GM21529 (cell line): ENCODE measurements around the gene BEX2.
A peak's percentile ranks its signal among the peaks of the same experiment; 100 is the strongest.
"Not testable (repeated sequence)": the region's sequence is repeated elsewhere in the genome, so short reads cannot be mapped to it uniquely, and the experiment has no call there.

Experiments used
- ATAC-seq: cut with Tn5 transposase; IDR thresholded peaks from one replicate; pipeline ENCODE4 v1.9.1; 2021; ENCODE audit not compliant: unreplicated experiment

BEX2 gene

GRCh38 chrX:103310555-103311398, at the start of gene BEX2:
Gene BEX2, minus strand, starts transcription at chrX:103310990. Its CDS starts 1,014 bp downstream, at chrX:103309976.
- ATAC-seq: peak; percentile 98

DNA sequence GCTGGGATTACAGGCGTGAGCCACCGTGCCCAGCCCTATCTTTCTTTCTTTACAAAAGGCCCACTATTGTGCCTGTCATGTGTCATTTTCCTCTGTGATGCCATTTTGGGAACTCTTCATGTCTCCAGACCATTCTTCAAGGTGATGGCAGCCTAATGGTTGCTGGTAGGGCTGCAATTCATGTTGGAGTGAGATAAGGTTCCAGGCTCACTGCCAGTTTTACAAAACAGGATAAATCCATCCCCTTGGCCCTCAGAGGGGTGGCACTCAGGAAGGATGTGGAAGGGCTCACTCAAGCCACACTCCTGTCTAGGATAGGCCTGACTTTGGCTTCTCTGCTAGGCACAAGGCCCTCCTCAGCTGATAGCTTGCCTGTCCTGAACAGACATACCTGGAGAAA, 49.3 kb upstream of the BEX2 start:
- no peak for ATAC-seq

DNA sequence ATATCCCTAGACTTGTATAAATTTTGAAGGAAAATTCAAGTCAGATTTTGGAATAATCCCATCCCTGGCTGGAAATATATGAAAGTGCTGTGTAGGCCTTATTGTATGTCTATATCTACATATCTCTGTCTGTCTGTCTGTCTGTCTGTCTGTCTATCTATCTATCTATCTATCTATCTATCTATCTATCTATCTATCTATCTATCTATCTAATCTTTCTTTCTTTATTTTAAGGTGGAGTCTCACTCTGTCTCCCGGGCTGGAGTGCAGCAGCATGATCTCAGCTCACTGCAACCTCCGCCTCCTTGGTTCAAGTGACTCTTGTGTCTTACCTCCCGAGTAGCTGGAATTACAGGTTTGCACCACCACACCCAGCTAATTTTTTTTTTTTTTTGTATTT, 48.8 kb upstream of the BEX2 start:
- ATAC-seq: not testable (repeated sequence)

GRCh38 chrX:103357871-103358270, 47.1 kb upstream of the BEX2 start:
- ATAC-seq: no peak

- peak; percentile 24 for ATAC-seq
Measured at GRCh38 chrX:103356858-103357257, 46.1 kb upstream of the BEX2 start.

- peak; percentile 62 for ATAC-seq
Measured at GRCh38 chrX:103356130-103356798, 45.5 kb upstream of the BEX2 start, which contains the start of gene TCEAL9. Gene TCEAL9, plus strand, starts transcription at chrX:103356506. Its CDS starts 1,179 bp downstream, at chrX:103357685.

DNA sequence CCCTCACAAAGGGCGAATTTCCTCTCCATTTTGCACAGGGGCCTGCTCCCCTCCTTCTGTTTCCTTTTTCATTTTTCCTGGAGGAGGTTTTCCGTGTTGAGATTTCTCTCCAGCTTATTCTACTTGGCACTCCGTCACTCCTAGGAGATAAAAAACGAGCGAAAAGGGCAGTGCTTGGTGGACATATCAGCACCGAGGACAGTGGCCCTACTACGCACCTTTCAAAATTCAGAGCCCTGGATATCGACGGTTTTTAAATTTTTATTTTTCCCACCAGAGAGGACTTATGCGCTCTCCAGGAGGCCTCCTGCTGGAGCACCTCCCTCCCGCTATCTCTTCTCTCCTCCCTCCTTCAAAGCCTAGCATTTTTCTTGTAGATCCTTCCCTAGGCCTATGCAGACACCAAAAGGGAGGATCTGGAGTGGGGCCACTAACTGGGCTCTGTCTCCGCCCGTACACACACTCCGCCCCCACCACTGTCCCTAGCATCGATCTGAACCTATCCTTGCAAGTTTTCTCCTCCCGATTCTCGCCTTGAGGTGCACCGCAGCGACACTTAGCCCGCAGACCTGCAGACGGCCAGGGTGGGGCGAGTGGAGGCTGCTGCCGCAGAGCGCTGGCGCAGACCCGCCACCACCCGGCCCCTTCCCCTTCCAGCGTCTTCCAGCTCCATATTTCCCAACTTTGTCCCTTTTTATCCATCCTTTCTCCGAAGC, 37.0 kb upstream of the BEX2 start:
- ATAC-seq: no peak

DNA sequence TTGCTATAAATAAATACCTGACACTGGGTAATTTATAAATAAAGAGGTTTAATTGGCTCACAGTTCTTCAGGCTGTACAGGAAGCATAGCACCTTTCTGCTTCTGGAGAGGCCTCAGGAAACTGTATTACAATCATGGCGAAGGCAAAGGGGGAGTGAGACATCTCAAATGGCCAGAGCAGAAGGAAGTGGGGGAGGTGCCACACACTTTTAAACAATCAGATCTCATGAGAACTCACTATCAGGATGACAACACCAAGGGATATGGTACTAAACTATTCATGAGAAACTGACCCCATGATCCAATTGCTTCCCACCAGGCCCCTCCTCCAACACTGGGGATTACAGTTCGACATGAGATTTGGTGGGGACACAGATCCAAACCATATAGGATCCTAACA, 33.8 kb upstream of the BEX2 start:
- ATAC-seq: no peak

DNA sequence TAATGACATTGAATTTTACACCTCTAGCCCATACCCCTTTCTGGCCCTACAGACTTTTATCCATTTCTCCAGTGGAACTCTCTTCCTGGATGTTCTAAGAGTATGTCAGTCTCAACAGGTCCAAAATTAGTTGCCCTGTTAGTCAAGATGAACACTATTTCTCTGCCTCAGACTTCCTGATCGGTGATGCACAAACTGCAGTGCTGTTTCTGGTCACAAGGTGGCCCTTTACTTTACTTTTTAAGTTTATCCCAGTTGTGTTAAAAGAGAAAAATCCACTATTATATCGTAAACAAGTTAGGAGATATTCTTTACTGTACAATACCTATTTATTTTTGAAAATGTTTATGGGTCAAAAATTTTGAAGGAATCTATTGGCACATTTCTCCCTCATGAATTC, 32.3 kb upstream of the BEX2 start:
- peak; percentile 78 for ATAC-seq

DNA sequence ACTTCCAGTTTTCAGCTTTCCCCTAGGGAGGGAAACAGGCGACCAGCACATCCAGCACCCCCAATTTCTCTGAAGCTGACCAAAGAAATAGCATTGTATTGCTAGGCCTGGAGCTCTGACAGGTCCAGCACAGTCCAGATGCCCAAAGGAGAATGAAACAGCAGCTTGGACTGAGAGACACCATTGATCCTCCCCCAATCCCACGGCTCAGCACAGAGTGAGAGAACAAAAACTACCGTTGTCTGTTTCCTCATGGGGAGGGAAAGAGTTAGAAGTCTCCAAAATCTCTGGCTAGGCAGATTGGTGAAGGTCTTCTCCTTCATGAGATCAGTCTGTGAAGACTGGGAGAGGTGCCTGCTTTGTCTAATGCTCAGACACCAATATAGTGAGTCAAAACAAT, 27.9 kb upstream of the BEX2 start:
- no peak for ATAC-seq

GRCh38 chrX:103330681-103331288, 20.0 kb upstream of the BEX2 start:
- no peak for ATAC-seq

DNA sequence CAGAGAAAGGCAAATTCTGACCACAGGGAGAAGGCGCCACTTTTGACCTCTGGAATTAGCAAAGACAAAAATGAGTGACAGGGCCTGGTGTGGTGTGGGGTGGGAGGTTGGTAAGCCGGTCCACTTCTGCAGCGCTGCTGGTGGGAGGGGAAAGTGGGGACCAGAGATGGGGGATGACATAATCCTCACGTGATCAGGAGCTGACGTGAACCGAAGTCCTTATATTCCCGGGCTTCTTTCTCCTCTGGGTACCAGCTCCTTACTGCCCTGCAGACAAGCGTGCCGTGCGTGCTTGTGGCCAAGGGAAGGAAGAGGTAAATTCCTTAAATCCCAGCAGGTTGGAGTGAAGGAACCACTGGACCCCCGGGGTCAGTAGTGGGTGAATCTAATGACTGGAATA, 19.2 kb upstream of the BEX2 start, which contains the start of gene TCEAL7:
TCEAL7 (plus strand) TSS at position 249 of the 400 bp plus-strand sequence. CDS start 1,165 bp downstream, outside the sequence.
- no peak for ATAC-seq

DNA sequence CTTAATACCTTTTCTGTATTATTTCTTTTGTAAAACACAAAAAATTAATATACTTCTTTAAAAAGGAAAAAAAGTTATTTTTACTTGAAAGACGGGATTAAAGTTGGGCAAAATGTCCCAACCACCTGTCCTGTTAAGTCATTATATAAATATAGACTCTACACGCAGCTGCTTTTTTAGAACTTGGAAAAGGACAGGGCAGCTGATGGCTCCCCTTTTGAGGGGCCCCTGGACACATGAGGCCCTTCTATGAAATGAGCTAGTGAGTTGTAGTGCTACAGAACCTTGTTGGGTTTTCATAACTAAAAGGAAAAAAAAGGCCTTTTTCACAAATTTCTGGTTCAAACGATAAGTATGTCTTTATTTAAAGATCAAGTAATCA, 600 bp upstream of the BEX2 start:
- no peak for ATAC-seq

GRCh38 chrX:103309860-103310554, 783 bp downstream of the BEX2 start:
- ATAC-seq: no peak

GRCh38 chrX:103305666-103306065, 5.1 kb downstream of the BEX2 start:
- not testable (repeated sequence) for ATAC-seq

- no peak for ATAC-seq
Measured at GRCh38 chrX:103304705-103305104, 6.1 kb downstream of the BEX2 start.

- no peak for ATAC-seq
Measured at GRCh38 chrX:103293118-103293517, 17.7 kb downstream of the BEX2 start.

- ATAC-seq: no peak
Measured at GRCh38 chrX:103279624-103280023, 31.2 kb downstream of the BEX2 start.

DNA sequence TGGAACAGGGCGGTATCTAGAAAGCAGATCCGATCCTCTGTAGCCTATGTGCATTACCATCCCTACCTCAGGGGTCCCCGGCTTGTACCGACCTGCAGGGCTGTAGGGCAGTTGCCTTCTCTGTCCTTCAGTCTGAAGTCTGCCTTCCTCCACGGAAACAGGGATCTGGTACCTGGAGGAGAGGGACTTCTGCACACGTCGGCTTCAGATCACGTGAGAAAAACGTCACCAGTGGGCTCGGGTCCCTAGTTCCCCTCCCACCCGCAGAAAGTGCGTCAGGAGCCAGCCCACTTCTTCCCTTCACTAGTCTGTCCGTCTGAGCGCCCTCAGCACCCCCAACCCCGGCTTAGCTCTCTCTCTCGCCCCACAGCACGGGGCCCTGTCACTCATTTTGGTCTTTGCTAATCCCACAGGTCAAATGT, 34.2 kb downstream of the BEX2 start, which contains the start of gene TCEAL5:
TCEAL5 (minus strand) TSS at position 170 of the 422 bp plus-strand sequence. CDS start 2,187 bp downstream, outside the sequence.
- no peak for ATAC-seq

DNA sequence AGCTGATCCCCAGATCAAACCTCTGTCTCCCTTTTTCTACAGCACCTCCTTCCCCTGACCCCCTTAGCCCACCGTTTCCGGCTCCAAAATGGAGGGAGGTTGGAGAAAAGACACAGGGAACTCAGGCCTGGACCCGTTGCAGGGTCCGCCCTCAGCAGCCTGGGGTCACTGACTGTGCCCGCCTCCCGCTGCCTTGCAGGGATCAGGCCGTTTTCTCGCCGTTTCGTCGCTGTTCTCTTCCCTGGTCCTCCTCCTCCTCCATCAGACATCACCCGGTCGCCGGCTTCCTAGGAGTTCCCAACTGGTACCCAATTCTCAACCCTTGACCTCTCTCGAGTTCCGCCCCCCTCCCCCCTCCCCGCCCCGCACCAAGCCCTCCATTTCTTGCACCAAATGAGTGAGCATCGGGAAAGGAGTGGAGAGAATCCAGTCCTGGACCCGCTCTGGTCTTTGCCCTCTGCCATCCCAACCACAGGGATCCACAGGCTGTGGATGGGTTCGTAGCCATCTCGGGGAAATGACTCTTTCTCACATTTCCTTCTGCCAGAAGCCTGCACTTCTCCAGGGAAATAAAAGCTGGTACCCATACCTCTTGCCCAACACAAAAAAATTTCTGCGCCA, 34.7 kb downstream of the BEX2 start:
- no peak for ATAC-seq
